Keratinocyte (primary cell): ENCODE results near the gene LYPD6. TPM values are rescaled to one million over a fixed set of nuclear protein-coding genes. Genes with fewer than 3 reads are reported as not detected.

Experiments used
- DNase-seq: peaks from one replicate; pipeline ENCODE4 v3.0.0-alpha.2; 2011; ENCODE audit warnings: low read depth, missing footprints, low spot score
- FAIRE-seq: peaks from 2 replicates; lab custom pipeline; 2011; peaks lifted over from hg19 to GRCh38; lab: Jason Lieb, UNC
- H2AFZ ChIP-seq: 2 replicates; pipeline ENCODE4 v1.6.0; 2012; ENCODE audit warnings: low read length, control low read depth, inconsistent platforms; ENCODE audit not compliant: control insufficient read depth
- H3K27ac ChIP-seq: 2 replicates; pipeline ENCODE4 v1.5.1; 2011; ENCODE audit warnings: low read length; ENCODE audit not compliant: control insufficient read depth, insufficient read depth
- H3K27me3 ChIP-seq: 3 replicates; pipeline ENCODE4 v1.6.0; 2011; ENCODE audit warnings: low read length; ENCODE audit not compliant: control insufficient read depth, insufficient read depth; ENCODE audit errors: extremely low read depth
- H3K36me3 ChIP-seq, 2 experiments: 2 replicates in 1 of 2; 3 replicates in 1 of 2; pipeline ENCODE4 v1.5.1; 2011; ENCODE audit warnings: low read length in 2 of 2, mild to moderate bottlenecking in 1 of 2; ENCODE audit not compliant: control insufficient read depth in 2 of 2, insufficient read depth in 2 of 2; ENCODE audit errors: extremely low read depth in 1 of 2
- H3K4me1 ChIP-seq: 3 replicates; pipeline ENCODE4 v1.5.1; 2011; ENCODE audit warnings: low read length; ENCODE audit not compliant: control insufficient read depth, insufficient read depth; ENCODE audit errors: extremely low read depth
- H3K4me2 ChIP-seq: 3 replicates; pipeline ENCODE4 v1.6.0; 2011; ENCODE audit warnings: low read depth, low read length; ENCODE audit not compliant: control insufficient read depth, insufficient read depth; ENCODE audit errors: extremely low read depth
- H3K4me3 ChIP-seq, 3 experiments: fragments of 200-600 bp in 1 of 3; sonication (generic) in 1 of 3; 2 replicates in 2 of 3; 3 replicates in 1 of 3; pipeline ENCODE4 v1.5.1; 2011 to 2016; ENCODE audit warnings: low read length in 3 of 3, mild to moderate bottlenecking in 3 of 3, control low read depth in 2 of 3, inconsistent platforms in 1 of 3, low read depth in 1 of 3, mixed read lengths in 1 of 3, mixed run types in 1 of 3, moderate library complexity in 1 of 3; ENCODE audit not compliant: control insufficient read depth in 2 of 3, insufficient read depth in 2 of 3; ENCODE audit errors: extremely low read depth in 1 of 3
- H3K79me2 ChIP-seq: 2 replicates; pipeline ENCODE4 v1.6.0; 2012; ENCODE audit warnings: low read length; ENCODE audit not compliant: control insufficient read depth, insufficient read depth
- H3K9ac ChIP-seq: 3 replicates; pipeline ENCODE4 v1.6.0; 2011; ENCODE audit warnings: low read length; ENCODE audit not compliant: control insufficient read depth, insufficient read depth; ENCODE audit errors: extremely low read depth
- H3K9me1 ChIP-seq: 3 replicates; pipeline ENCODE4 v1.6.0; 2011; ENCODE audit warnings: low read length; ENCODE audit not compliant: control insufficient read depth, insufficient read depth; ENCODE audit errors: extremely low read depth
- H3K9me3 ChIP-seq: 2 replicates; pipeline ENCODE4 v1.5.1; 2012; ENCODE audit warnings: low read depth, low read length; ENCODE audit not compliant: control insufficient read depth
- H4K20me1 ChIP-seq: 3 replicates; pipeline ENCODE4 v1.6.0; 2011; ENCODE audit warnings: low read length; ENCODE audit not compliant: control insufficient read depth, insufficient read depth; ENCODE audit errors: extremely low read depth
- EZH2 ChIP-seq: IDR thresholded peaks from one replicate; pipeline ENCODE4 v1.6.1; 2012; ENCODE audit warnings: inconsistent platforms, mild to moderate bottlenecking, low read length, moderate library complexity
- dilution Hi-C: fragments of 300-500 bp; cut with MboI; formaldehyde crosslinking; loops from one replicate; pipeline ENCODE4 v1.7.0; 2020; ENCODE audit warnings: low sequenced_read_pairs; ENCODE audit not compliant: extremely low pct_ligation_motif_present
- polyA plus RNA-seq, 5 experiments: library from polyadenylated mRNA; depleted of rRNA in 3 of 5; stranded (reverse) in 3 of 5; stranded (forward) in 1 of 5; unstranded in 1 of 5; fragments of >200 nt; gene quantifications; 1 replicate in 1 of 5; 2 replicates in 3 of 5; 3 replicates in 1 of 5; pipeline versions ENCODE4 v1.2.1 to v1.2.3, GENCODE V29; 2011 to 2012; ENCODE audit warnings: missing spikeins in 2 of 5, low read depth in 1 of 5, low replicate concordance in 1 of 5
- TF ChIP-seq, protein P1 (sequence below), 3 experiments: IDR thresholded peaks in 1 of 3; conservative IDR thresholded peaks in 1 of 3; optimal IDR thresholded peaks in 1 of 3; 2 replicates in 2 of 3; 3 replicates in 1 of 3; pipeline versions ENCODE3 to v1.5.1; 2011; ENCODE audit warnings: low read length in 3 of 3, mild to moderate bottlenecking in 3 of 3, moderate library complexity in 2 of 3, control low read depth in 1 of 3, inconsistent platforms in 1 of 3; ENCODE audit not compliant: insufficient read depth in 2 of 3; ENCODE audit errors: extremely low read depth in 1 of 3

LYPD6 gene
- polyA plus RNA-seq, 1 donor (not counting 4 experiments of a cell fraction or from before 2014, with no cell fraction given) = 3.5 TPM

DNA sequence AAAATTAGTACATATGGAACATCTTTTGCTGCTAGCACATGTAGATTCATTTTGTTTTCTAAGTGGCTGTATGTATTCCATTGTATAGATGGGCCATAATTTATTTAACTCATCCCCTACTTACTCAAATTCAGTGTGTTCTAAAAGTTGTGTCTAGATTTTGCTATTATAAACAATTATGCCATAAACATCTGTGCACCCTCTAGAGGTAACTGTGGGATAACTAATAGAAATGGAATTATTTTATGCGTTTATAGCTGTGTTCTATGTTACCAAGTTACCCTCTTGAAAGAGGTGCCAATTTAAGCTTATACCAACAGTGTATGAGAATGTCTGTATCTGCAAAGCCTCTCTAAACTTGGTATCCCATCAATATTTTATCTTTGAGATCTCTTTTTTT, 156.8 kb downstream of the LYPD6 start:
- H3K9ac ChIP-seq = no peak overlapping the region
- no peaks in the 10 kb centered on the region for H3K79me2 ChIP-seq
- no peak overlapping the region for H2AFZ ChIP-seq
- H3K4me1 ChIP-seq = no peaks in the 10 kb centered on the region
- no peak overlapping the region for H3K4me2 ChIP-seq
- dilution Hi-C loops = no loop called here
- no peak overlapping the region for H3K4me3 ChIP-seq
- no peak for DNase-seq
- no peak overlapping the region for H3K27ac ChIP-seq
- no peaks in the 10 kb centered on the region for H4K20me1 ChIP-seq
- no peak for TF ChIP-seq EZH2
- TF ChIP-seq, protein P1, sequence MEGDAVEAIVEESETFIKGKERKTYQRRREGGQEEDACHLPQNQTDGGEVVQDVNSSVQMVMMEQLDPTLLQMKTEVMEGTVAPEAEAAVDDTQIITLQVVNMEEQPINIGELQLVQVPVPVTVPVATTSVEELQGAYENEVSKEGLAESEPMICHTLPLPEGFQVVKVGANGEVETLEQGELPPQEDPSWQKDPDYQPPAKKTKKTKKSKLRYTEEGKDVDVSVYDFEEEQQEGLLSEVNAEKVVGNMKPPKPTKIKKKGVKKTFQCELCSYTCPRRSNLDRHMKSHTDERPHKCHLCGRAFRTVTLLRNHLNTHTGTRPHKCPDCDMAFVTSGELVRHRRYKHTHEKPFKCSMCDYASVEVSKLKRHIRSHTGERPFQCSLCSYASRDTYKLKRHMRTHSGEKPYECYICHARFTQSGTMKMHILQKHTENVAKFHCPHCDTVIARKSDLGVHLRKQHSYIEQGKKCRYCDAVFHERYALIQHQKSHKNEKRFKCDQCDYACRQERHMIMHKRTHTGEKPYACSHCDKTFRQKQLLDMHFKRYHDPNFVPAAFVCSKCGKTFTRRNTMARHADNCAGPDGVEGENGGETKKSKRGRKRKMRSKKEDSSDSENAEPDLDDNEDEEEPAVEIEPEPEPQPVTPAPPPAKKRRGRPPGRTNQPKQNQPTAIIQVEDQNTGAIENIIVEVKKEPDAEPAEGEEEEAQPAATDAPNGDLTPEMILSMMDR (optimal IDR thresholded peaks at IDR 0.05 in 1 of 3, IDR thresholded peaks at IDR 0.05 in 1 of 3, conservative IDR thresholded peaks at IDR 0.05 in 1 of 3; ENCODE audit: extremely low read depth in 1 of 3, insufficient read depth in 2 of 3, low read length in 3 of 3) = no peak
- H3K27me3 ChIP-seq = peaks cover 34% of the 10 kb centered on the region
- no peaks in the 10 kb centered on the region for H3K9me1 ChIP-seq
- no peak for FAIRE-seq
- no peaks in the 10 kb centered on the region for H3K36me3 ChIP-seq
- no peaks in the 10 kb centered on the region for H3K9me3 ChIP-seq

DNA sequence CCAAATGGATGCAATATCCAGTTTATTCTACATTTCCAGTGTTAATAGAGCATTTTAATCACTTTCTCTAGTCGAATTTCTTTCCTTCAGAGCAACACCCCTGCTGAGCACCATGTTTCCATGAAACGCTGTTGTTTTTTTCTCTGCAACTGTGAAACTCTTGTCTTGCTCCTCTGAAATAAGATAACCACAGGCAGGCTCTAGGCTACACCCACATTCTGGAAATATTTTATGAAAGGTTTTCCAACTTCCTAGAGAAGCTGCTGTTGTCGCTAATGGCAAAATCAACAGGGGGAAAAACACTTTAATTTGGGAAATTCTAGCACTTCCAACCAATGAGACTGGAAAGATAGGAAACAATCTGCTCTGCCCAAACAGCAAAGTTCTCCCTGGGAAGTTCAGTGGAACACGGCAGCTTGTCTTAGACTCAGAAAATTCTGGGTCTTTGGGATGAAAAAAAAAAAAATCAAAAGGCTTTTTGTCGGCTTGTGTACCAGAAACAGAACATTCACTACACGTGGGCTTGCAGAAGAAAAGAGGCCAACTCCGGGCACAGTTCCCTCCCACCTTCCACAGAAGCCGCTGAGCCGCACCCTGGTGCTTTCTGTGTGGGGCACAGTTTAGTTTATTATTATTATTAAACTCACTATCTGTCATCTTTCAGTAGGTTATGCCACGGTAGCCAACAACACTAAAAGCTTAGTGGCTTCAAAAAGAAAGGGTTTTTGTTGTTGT, 158.5 kb downstream of the LYPD6 start:
- Histone ChIP-seq H4K20me1 (no peaks in the 10 kb centered on the region), H2AFZ (no peak overlapping the region), H3K9me3 (no peaks in the 10 kb centered on the region), H3K4me1 (no peaks in the 10 kb centered on the region), H3K9me1 (no peaks in the 10 kb centered on the region), H3K27ac (no peak overlapping the region), H3K36me3 (no peaks in the 10 kb centered on the region), H3K4me3 (no peak overlapping the region), H3K79me2 (no peaks in the 10 kb centered on the region), H3K9ac (no peak overlapping the region), H3K27me3 (peaks cover 32% of the 10 kb centered on the region), H3K4me2 (no peak overlapping the region)
- no peak for TF ChIP-seq EZH2
- TF ChIP-seq, protein P1 (optimal IDR thresholded peaks at IDR 0.05 in 1 of 3, IDR thresholded peaks at IDR 0.05 in 1 of 3, conservative IDR thresholded peaks at IDR 0.05 in 1 of 3; ENCODE audit: extremely low read depth in 1 of 3, insufficient read depth in 2 of 3, low read length in 3 of 3) = no peak
- dilution Hi-C loops = no loop called here
- DNase-seq (no peak), FAIRE-seq (no peak)
